Glomerular endothelial cell (primary cell): ENCODE results near the gene PC. TPM values are rescaled to one million over a fixed set of nuclear protein-coding genes. Genes with fewer than 3 reads are reported as not detected.

Source experiments
- DNase-seq: peaks from one replicate; pipeline ENCODE4 v3.0.0-alpha.2; 2011; ENCODE audit warnings: low read depth, low spot score; ENCODE audit errors: extremely low read depth
- total RNA-seq: library from RNA; depleted of rRNA; stranded (reverse); fragments of >200 nt; gene quantifications from 2 replicates; pipeline ENCODE4 v1.2.3, GENCODE V29; 2015

Gene PC
- total RNA-seq, 1 donor from 2014 or later = 6.4 TPM

- no peak for DNase-seq
These were observed 42.9 kb downstream of the PC start for GRCh38 chr11:66915046-66915832.

GRCh38 chr11:66914505-66914904 lies 43.7 kb downstream of the PC start:
- DNase-seq = no peak

GRCh38 chr11:66912911-66913310 lies 45.3 kb downstream of the PC start:
- DNase-seq = no peak

GRCh38 chr11:66912361-66912760 lies 45.8 kb downstream of the PC start:
- no peak for DNase-seq

- DNase-seq = no peak
These were observed 47.5 kb downstream of the PC start for GRCh38 chr11:66910669-66911068.

- no peak for DNase-seq
These were observed 48.2 kb downstream of the PC start for GRCh38 chr11:66910016-66910415.

- no peak for DNase-seq
These were observed 49.0 kb downstream of the PC start for GRCh38 chr11:66909181-66909580.

- no peak for DNase-seq
These were observed 50.2 kb downstream of the PC start for GRCh38 chr11:66907751-66908630.

GRCh38 chr11:66906061-66906733 lies 52.0 kb downstream of the PC start:
- no peak for DNase-seq

- DNase-seq = no peak
These were observed 52.6 kb downstream of the PC start for GRCh38 chr11:66905631-66906030.

GRCh38 chr11:66904981-66905521 lies 53.1 kb downstream of the PC start:
- no peak for DNase-seq

GRCh38 chr11:66904561-66904960 lies 53.6 kb downstream of the PC start:
- DNase-seq = no peak

- no peak for DNase-seq
These were observed 54.1 kb downstream of the PC start for GRCh38 chr11:66904055-66904454.

GRCh38 chr11:66902486-66903177 lies 55.6 kb downstream of the PC start:
- DNase-seq = no peak

GRCh38 chr11:66901964-66902390 lies 56.2 kb downstream of the PC start:
- DNase-seq = no peak

- DNase-seq = no peak
These were observed 64.0 kb downstream of the PC start for GRCh38 chr11:66894141-66894540.

GRCh38 chr11:66892911-66893310 lies 65.3 kb downstream of the PC start:
- DNase-seq = no peak

- peak; percentile 54 for DNase-seq
These were observed 66.1 kb downstream of the PC start for GRCh38 chr11:66891851-66892660.

GRCh38 chr11:66889960-66890359 lies 68.2 kb downstream of the PC start:
- no peak for DNase-seq

GRCh38 chr11:66888282-66888681 lies 69.9 kb downstream of the PC start:
- DNase-seq = no peak
